ENCODE results near the gene ZNF678. TPM values are rescaled to one million over a fixed set of nuclear protein-coding genes. Genes with fewer than 3 reads are reported as not detected.

Gene ZNF678
- total RNA-seq, 1 experiment from 2014 or later = 19.6 TPM

- Histone ChIP-seq H3K4me3 (ENCODE audit: low read length) (no peak overlapping the region), H3K4me1 (ENCODE audit: low read length) (no peaks in the 10 kb centered on the region), H3K9me3 (ENCODE audit: low read length) (no peaks in the 10 kb centered on the region), H3K9ac (ENCODE audit: low read length) (no peak overlapping the region), H3K79me2 (ENCODE audit: low read length) (no peaks in the 10 kb centered on the region), H3K9me2 (replicated peaks; ENCODE audit: insufficient read depth, low read length) (no peaks in the 10 kb centered on the region), H3K4me2 (ENCODE audit: low read depth, low read length, poor library complexity, severe bottlenecking) (no peak overlapping the region), H2AFZ (ENCODE audit: low read length) (no peak overlapping the region), H3K27me3 (ENCODE audit: low read length) (no peaks in the 10 kb centered on the region), H3K36me3 (ENCODE audit: insufficient read depth, low read length) (no peaks in the 10 kb centered on the region), H4K20me1 (ENCODE audit: insufficient read depth, low read depth, low read length) (no peaks in the 10 kb centered on the region), H3K27ac (ENCODE audit: low read length) (no peak overlapping the region)
- no peak for DNase-seq
Observed at GRCh38 chr1:227542153-227543120, 20.9 kb upstream of the ZNF678 start.

GRCh38 chr1:227543283-227544066 lies 19.9 kb upstream of the ZNF678 start:
- no peak for DNase-seq
- no peak overlapping the region for H3K4me2 ChIP-seq (ENCODE audit: low read depth, low read length, poor library complexity, severe bottlenecking)
- no peaks in the 10 kb centered on the region for H3K4me1 ChIP-seq (ENCODE audit: low read length)
- no peak overlapping the region for H2AFZ ChIP-seq (ENCODE audit: low read length)
- no peak overlapping the region for H3K27ac ChIP-seq (ENCODE audit: low read length)
- H3K9me3 ChIP-seq (ENCODE audit: low read length) = no peaks in the 10 kb centered on the region
- no peak overlapping the region for H3K9ac ChIP-seq (ENCODE audit: low read length)
- no peak overlapping the region for H3K4me3 ChIP-seq (ENCODE audit: low read length)
- H4K20me1 ChIP-seq (ENCODE audit: insufficient read depth, low read depth, low read length) = no peaks in the 10 kb centered on the region
- no peaks in the 10 kb centered on the region for H3K27me3 ChIP-seq (ENCODE audit: low read length)
- no peaks in the 10 kb centered on the region for H3K9me2 ChIP-seq (replicated peaks; ENCODE audit: insufficient read depth, low read length)
- H3K79me2 ChIP-seq (ENCODE audit: low read length) = no peaks in the 10 kb centered on the region
- no peaks in the 10 kb centered on the region for H3K36me3 ChIP-seq (ENCODE audit: insufficient read depth, low read length)

GRCh38 chr1:227544067-227545050 lies 19.0 kb upstream of the ZNF678 start:
- no peaks in the 10 kb centered on the region for H3K36me3 ChIP-seq (ENCODE audit: insufficient read depth, low read length)
- no peaks in the 10 kb centered on the region for H3K4me1 ChIP-seq (ENCODE audit: low read length)
- no peak overlapping the region for H3K27ac ChIP-seq (ENCODE audit: low read length)
- H3K9ac ChIP-seq (ENCODE audit: low read length) = no peak overlapping the region
- no peaks in the 10 kb centered on the region for H3K9me3 ChIP-seq (ENCODE audit: low read length)
- H3K4me2 ChIP-seq (ENCODE audit: low read depth, low read length, poor library complexity, severe bottlenecking) = no peak overlapping the region
- H4K20me1 ChIP-seq (ENCODE audit: insufficient read depth, low read depth, low read length) = no peaks in the 10 kb centered on the region
- no peaks in the 10 kb centered on the region for H3K27me3 ChIP-seq (ENCODE audit: low read length)
- H3K4me3 ChIP-seq (ENCODE audit: low read length) = no peak overlapping the region
- no peaks in the 10 kb centered on the region for H3K79me2 ChIP-seq (ENCODE audit: low read length)
- H3K9me2 ChIP-seq (replicated peaks; ENCODE audit: insufficient read depth, low read length) = no peaks in the 10 kb centered on the region
- H2AFZ ChIP-seq (ENCODE audit: low read length) = no peak overlapping the region
- no peak for DNase-seq

- Histone ChIP-seq H3K36me3 (ENCODE audit: insufficient read depth, low read length) (no peaks in the 10 kb centered on the region), H3K27me3 (ENCODE audit: low read length) (no peaks in the 10 kb centered on the region), H3K4me1 (ENCODE audit: low read length) (no peaks in the 10 kb centered on the region), H4K20me1 (ENCODE audit: insufficient read depth, low read depth, low read length) (no peaks in the 10 kb centered on the region), H3K27ac (ENCODE audit: low read length) (no peak overlapping the region), H3K4me3 (ENCODE audit: low read length) (no peak overlapping the region), H3K4me2 (ENCODE audit: low read depth, low read length, poor library complexity, severe bottlenecking) (no peak overlapping the region), H3K9me3 (ENCODE audit: low read length) (no peaks in the 10 kb centered on the region), H3K9me2 (replicated peaks; ENCODE audit: insufficient read depth, low read length) (no peaks in the 10 kb centered on the region), H2AFZ (ENCODE audit: low read length) (no peak overlapping the region), H3K9ac (ENCODE audit: low read length) (no peak overlapping the region), H3K79me2 (ENCODE audit: low read length) (no peaks in the 10 kb centered on the region)
- no peak for DNase-seq
Observed at GRCh38 chr1:227545361-227545760, 18.0 kb upstream of the ZNF678 start.

GRCh38 chr1:227546059-227546458 lies 17.3 kb upstream of the ZNF678 start:
- H3K4me3 ChIP-seq (ENCODE audit: low read length) = no peak overlapping the region
- H3K27ac ChIP-seq (ENCODE audit: low read length) = no peak overlapping the region
- no peaks in the 10 kb centered on the region for H3K4me1 ChIP-seq (ENCODE audit: low read length)
- no peaks in the 10 kb centered on the region for H3K9me3 ChIP-seq (ENCODE audit: low read length)
- no peaks in the 10 kb centered on the region for H4K20me1 ChIP-seq (ENCODE audit: insufficient read depth, low read depth, low read length)
- H3K36me3 ChIP-seq (ENCODE audit: insufficient read depth, low read length) = no peaks in the 10 kb centered on the region
- H3K4me2 ChIP-seq (ENCODE audit: low read depth, low read length, poor library complexity, severe bottlenecking) = no peak overlapping the region
- no peak overlapping the region for H2AFZ ChIP-seq (ENCODE audit: low read length)
- no peak overlapping the region for H3K9ac ChIP-seq (ENCODE audit: low read length)
- DNase-seq = no peak
- H3K79me2 ChIP-seq (ENCODE audit: low read length) = no peaks in the 10 kb centered on the region
- H3K9me2 ChIP-seq (replicated peaks; ENCODE audit: insufficient read depth, low read length) = no peaks in the 10 kb centered on the region
- H3K27me3 ChIP-seq (ENCODE audit: low read length) = no peaks in the 10 kb centered on the region

- H4K20me1 ChIP-seq (ENCODE audit: insufficient read depth, low read depth, low read length) = no peaks in the 10 kb centered on the region
- no peaks in the 10 kb centered on the region for H3K9me3 ChIP-seq (ENCODE audit: low read length)
- H3K27me3 ChIP-seq (ENCODE audit: low read length) = no peaks in the 10 kb centered on the region
- H3K27ac ChIP-seq (ENCODE audit: low read length) = no peak overlapping the region
- H3K79me2 ChIP-seq (ENCODE audit: low read length) = no peaks in the 10 kb centered on the region
- H3K4me3 ChIP-seq (ENCODE audit: low read length) = no peak overlapping the region
- H3K9me2 ChIP-seq (replicated peaks; ENCODE audit: insufficient read depth, low read length) = no peaks in the 10 kb centered on the region
- H3K36me3 ChIP-seq (ENCODE audit: insufficient read depth, low read length) = no peaks in the 10 kb centered on the region
- H3K4me2 ChIP-seq (ENCODE audit: low read depth, low read length, poor library complexity, severe bottlenecking) = no peak overlapping the region
- H3K4me1 ChIP-seq (ENCODE audit: low read length) = no peaks in the 10 kb centered on the region
- no peak for DNase-seq
- no peak overlapping the region for H3K9ac ChIP-seq (ENCODE audit: low read length)
- no peak overlapping the region for H2AFZ ChIP-seq (ENCODE audit: low read length)
Observed at GRCh38 chr1:227546598-227547309, 16.6 kb upstream of the ZNF678 start.

- no peaks in the 10 kb centered on the region for H3K9me3 ChIP-seq (ENCODE audit: low read length)
- no peak overlapping the region for H3K27ac ChIP-seq (ENCODE audit: low read length)
- no peaks in the 10 kb centered on the region for H4K20me1 ChIP-seq (ENCODE audit: insufficient read depth, low read depth, low read length)
- no peaks in the 10 kb centered on the region for H3K9me2 ChIP-seq (replicated peaks; ENCODE audit: insufficient read depth, low read length)
- no peak overlapping the region for H3K4me2 ChIP-seq (ENCODE audit: low read depth, low read length, poor library complexity, severe bottlenecking)
- H3K4me3 ChIP-seq (ENCODE audit: low read length) = no peak overlapping the region
- no peaks in the 10 kb centered on the region for H3K27me3 ChIP-seq (ENCODE audit: low read length)
- no peak for DNase-seq
- no peak overlapping the region for H2AFZ ChIP-seq (ENCODE audit: low read length)
- no peaks in the 10 kb centered on the region for H3K36me3 ChIP-seq (ENCODE audit: insufficient read depth, low read length)
- H3K9ac ChIP-seq (ENCODE audit: low read length) = no peak overlapping the region
- no peaks in the 10 kb centered on the region for H3K4me1 ChIP-seq (ENCODE audit: low read length)
- no peaks in the 10 kb centered on the region for H3K79me2 ChIP-seq (ENCODE audit: low read length)
Observed at GRCh38 chr1:227547310-227548118, 15.8 kb upstream of the ZNF678 start.

Data from Karpas-422 (cell line).